ENCODE data around the gene PHACTR1. TPM values are rescaled to one million over a fixed set of nuclear protein-coding genes. Genes with fewer than 3 reads are reported as not detected.

Gene PHACTR1
- polyA plus RNA-seq, 2 of the 4 experiments (the other 2 are of a cell fraction) = not detected

GRCh38 chr6:13187692-13188091 is 471.1 kb downstream of the PHACTR1 start:
- DNase-seq (ENCODE audit: low read depth in 1 of 2, low spot score in 1 of 2) = no peak
- no peak overlapping the region for H3K27ac ChIP-seq
- FAIRE-seq = no peak
- H3K9me3 ChIP-seq = no peaks in the 10 kb centered on the region
- CTCF ChIA-PET = no interaction called here
- no peak overlapping the region for H3K4me3 ChIP-seq
- 41% methylated on average over 3 of the region's 3 CpGs for WGBS (ENCODE audit: missing lambda C conversion rate)
- no peak for TF ChIP-seq HEYL (CRISPR knock-in tag; IDR thresholded peaks at IDR 0.05)
- TF ChIP-seq HDAC2 (IDR thresholded peaks at IDR 0.05) = no peak
- peak; percentile 49 for TF ChIP-seq MAFK (IDR thresholded peaks at IDR 0.05; ENCODE audit: partially characterized antibody)
- TF ChIP-seq RARB (CRISPR knock-in tag; IDR thresholded peaks at IDR 0.05) = no peak
- no peak for TF ChIP-seq ZNF302 (CRISPR knock-in tag; IDR thresholded peaks at IDR 0.05)
- POLR2A ChIA-PET = no interaction called here
- H3K4me2 ChIP-seq = no peak overlapping the region
- ATAC-seq = no peak
- no peaks in the 10 kb centered on the region for H3K4me1 ChIP-seq

- TF ChIP-seq HOXB5 (CRISPR knock-in tag; IDR thresholded peaks at IDR 0.05) = no peak
- no peak for TF ChIP-seq ESRRA (IDR thresholded peaks at IDR 0.05; ENCODE audit: borderline replicate concordance, low read length)
- TF ChIP-seq, protein P1, sequence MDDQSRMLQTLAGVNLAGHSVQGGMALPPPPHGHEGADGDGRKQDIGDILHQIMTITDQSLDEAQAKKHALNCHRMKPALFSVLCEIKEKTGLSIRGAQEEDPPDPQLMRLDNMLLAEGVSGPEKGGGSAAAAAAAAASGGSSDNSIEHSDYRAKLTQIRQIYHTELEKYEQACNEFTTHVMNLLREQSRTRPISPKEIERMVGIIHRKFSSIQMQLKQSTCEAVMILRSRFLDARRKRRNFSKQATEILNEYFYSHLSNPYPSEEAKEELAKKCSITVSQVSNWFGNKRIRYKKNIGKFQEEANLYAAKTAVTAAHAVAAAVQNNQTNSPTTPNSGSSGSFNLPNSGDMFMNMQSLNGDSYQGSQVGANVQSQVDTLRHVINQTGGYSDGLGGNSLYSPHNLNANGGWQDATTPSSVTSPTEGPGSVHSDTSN (IDR thresholded peaks at IDR 0.05) = no peak
- no peak for TF ChIP-seq NR3C1 (IDR thresholded peaks at IDR 0.05)
- no peak for TF ChIP-seq RFX5 (IDR thresholded peaks at IDR 0.05)
- no peak for TF ChIP-seq FOSB (CRISPR knock-in tag; IDR thresholded peaks at IDR 0.05)
- Histone ChIP-seq H3K27ac (no peak overlapping the region), H3K4me1 (no peaks in the 10 kb centered on the region), H3K4me2 (no peak overlapping the region), H3K9me3 (no peaks in the 10 kb centered on the region), H3K4me3 (no peak overlapping the region)
- ATAC-seq (no peak), DNase-seq (ENCODE audit: low read depth in 1 of 2, low spot score in 1 of 2) (no peak), FAIRE-seq (no peak)
- WGBS (ENCODE audit: missing lambda C conversion rate) = 10% methylated on average over 3 of the region's 3 CpGs
- ChIA-PET CTCF (no interaction called here), POLR2A (no interaction called here)
Measured at GRCh38 chr6:13188306-13188705, 471.7 kb downstream of the PHACTR1 start.

- H3K9me3 ChIP-seq = no peaks in the 10 kb centered on the region
- CTCF ChIA-PET = interaction anchor here (1.1 kb wide), 1 partner anchor 190 kb away, joined by 3 read pairs; no protein-coding TSS in a partner anchor
- no peak overlapping the region for H3K4me3 ChIP-seq
- TF ChIP-seq, protein P2, sequence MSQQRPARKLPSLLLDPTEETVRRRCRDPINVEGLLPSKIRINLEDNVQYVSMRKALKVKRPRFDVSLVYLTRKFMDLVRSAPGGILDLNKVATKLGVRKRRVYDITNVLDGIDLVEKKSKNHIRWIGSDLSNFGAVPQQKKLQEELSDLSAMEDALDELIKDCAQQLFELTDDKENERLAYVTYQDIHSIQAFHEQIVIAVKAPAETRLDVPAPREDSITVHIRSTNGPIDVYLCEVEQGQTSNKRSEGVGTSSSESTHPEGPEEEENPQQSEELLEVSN (IDR thresholded peaks at IDR 0.05; ENCODE audit: borderline replicate concordance, low read depth) = no peak
- TF ChIP-seq RFX5 (IDR thresholded peaks at IDR 0.05) (no peak), ESRRA (IDR thresholded peaks at IDR 0.05; ENCODE audit: borderline replicate concordance, low read length) (no peak), HOXA7 (CRISPR knock-in tag; IDR thresholded peaks at IDR 0.05) (no peak), RCOR1 (IDR thresholded peaks at IDR 0.05; ENCODE audit: low read depth, low read length) (no peak), SREBF2 (IDR thresholded peaks at IDR 0.05) (no peak), MAX (IDR thresholded peaks at IDR 0.05) (no peak), FOSL2 (IDR thresholded peaks at IDR 0.05) (no peak), FOSL2 (CRISPR knock-in tag; IDR thresholded peaks at IDR 0.05) (no peak), KDM1A (IDR thresholded peaks at IDR 0.05; ENCODE audit: low read depth) (no peak), ELK1 (IDR thresholded peaks at IDR 0.05; ENCODE audit: low read depth, low read length) (no peak), TFCP2L1 (CRISPR knock-in tag; IDR thresholded peaks at IDR 0.05) (no peak), TP53 (CRISPR knock-in tag; IDR thresholded peaks at IDR 0.05) (no peak), GATA3 (IDR thresholded peaks at IDR 0.05; ENCODE audit: borderline replicate concordance) (no peak), BCL3 (IDR thresholded peaks at IDR 0.05) (no peak), NPAS2 (CRISPR knock-in tag; IDR thresholded peaks at IDR 0.05; ENCODE audit: borderline replicate concordance) (no peak), RARB (CRISPR knock-in tag; IDR thresholded peaks at IDR 0.05) (no peak)
- TF ChIP-seq, protein P3, sequence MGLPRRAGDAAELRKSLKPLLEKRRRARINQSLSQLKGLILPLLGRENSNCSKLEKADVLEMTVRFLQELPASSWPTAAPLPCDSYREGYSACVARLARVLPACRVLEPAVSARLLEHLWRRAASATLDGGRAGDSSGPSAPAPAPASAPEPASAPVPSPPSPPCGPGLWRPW (IDR thresholded peaks at IDR 0.05) = no peak
- TF ChIP-seq, protein P4, sequence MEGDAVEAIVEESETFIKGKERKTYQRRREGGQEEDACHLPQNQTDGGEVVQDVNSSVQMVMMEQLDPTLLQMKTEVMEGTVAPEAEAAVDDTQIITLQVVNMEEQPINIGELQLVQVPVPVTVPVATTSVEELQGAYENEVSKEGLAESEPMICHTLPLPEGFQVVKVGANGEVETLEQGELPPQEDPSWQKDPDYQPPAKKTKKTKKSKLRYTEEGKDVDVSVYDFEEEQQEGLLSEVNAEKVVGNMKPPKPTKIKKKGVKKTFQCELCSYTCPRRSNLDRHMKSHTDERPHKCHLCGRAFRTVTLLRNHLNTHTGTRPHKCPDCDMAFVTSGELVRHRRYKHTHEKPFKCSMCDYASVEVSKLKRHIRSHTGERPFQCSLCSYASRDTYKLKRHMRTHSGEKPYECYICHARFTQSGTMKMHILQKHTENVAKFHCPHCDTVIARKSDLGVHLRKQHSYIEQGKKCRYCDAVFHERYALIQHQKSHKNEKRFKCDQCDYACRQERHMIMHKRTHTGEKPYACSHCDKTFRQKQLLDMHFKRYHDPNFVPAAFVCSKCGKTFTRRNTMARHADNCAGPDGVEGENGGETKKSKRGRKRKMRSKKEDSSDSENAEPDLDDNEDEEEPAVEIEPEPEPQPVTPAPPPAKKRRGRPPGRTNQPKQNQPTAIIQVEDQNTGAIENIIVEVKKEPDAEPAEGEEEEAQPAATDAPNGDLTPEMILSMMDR (IDR thresholded peaks at IDR 0.05) = no peak
- TF ChIP-seq, protein P1 (IDR thresholded peaks at IDR 0.05) = no peak
- H3K4me2 ChIP-seq = no peak overlapping the region
- no peak for ATAC-seq
- H3K4me1 ChIP-seq = no peaks in the 10 kb centered on the region
- WGBS (ENCODE audit: missing lambda C conversion rate) = 45% methylated on average over 6 of the region's 6 CpGs
- H3K27ac ChIP-seq = no peak overlapping the region
- POLR2A ChIA-PET = no interaction called here
- no peak for FAIRE-seq
- no peak for DNase-seq (ENCODE audit: low read depth in 1 of 2, low spot score in 1 of 2)
Measured at GRCh38 chr6:13189710-13190109, 473.1 kb downstream of the PHACTR1 start.

Data from A549 (cell line).